ENCODE data around the gene SLC17A9. TPM values are rescaled to one million over a fixed set of nuclear protein-coding genes. Genes with fewer than 3 reads are reported as not detected.
A peak's percentile ranks its signal among the peaks of the same experiment; 100 is the strongest.

SLC17A9 gene
- total and polyA plus RNA-seq, 2 donors (not counting 1 experiment from before 2014, with no cell fraction given), result 33.0 to 141 TPM

DNA sequence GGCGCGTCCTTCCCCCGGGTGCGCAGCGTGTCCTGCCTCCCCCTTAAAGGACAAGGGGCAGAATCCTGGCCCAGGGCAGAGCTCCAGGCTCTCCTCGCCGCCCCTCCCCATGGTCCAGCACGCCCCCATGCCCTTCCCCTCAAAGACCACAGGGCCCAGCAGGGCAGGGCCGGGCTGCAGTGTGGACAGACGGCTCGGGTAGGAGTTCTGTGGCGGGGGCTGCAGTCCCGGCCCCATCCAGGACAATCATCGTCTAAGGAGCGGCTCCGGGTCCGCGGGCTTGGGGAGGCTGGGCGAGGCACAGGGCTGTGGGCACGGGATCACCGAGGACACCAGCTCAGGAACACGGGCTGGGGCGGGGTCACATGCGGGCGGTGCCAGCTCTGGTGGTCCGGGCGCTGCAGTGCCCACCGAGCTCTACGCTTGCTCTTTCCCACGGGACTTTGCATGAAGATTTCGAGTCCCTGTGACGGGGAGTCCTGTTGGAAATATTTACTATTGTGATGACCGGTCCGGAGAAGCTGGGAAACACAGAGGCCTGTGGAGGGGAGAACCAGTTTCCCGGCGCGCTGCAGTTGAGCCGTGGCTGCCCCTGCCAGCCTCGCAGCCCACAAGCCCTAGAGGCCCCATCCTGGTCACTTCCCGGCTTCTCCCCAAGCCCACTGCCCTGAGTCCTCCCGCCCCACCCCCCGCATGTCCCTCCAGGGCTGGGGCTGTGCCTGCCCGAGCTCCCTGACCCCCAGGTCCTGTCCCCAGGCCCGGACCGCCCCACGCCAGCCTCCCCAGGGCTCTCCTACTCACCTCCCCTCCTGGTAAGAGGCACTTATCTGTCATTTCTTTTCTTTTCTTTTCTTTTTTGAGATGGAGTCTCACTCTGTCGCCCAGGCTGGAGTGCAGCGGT is 20.6 kb downstream of the SLC17A9 start:
- no peak overlapping the region for H3K27ac ChIP-seq (ENCODE audit: low read length in 2 of 2)
- H3K27me3 ChIP-seq (replicated peaks in 1 of 4; ENCODE audit: control extremely low read depth in 1 of 4, control insufficient read depth in 3 of 4, insufficient read depth in 4 of 4, low read length in 3 of 4), result peaks cover 0 to 70% (median 29%) of the 10 kb centered on the region in 4 experiments
- H3K4me3 ChIP-seq (ENCODE audit: control extremely low read depth in 1 of 5, extremely low read depth in 1 of 5, insufficient read depth in 1 of 5, low read depth in 2 of 5, low read length in 4 of 5), result peak overlapping the region in 3 of 5 experiments; percentile 38 to 49 (median 45)
- peaks cover 42% of the 10 kb centered on the region for H3K27me3 Mint-ChIP-seq
- no peaks in the 10 kb centered on the region for H3K79me2 ChIP-seq (ENCODE audit: control insufficient read depth, insufficient read depth, low read length)
- peaks cover 38% of the 10 kb centered on the region for H3K4me1 Mint-ChIP-seq
- peak; percentile 43 for DNase-seq
- H3K9me3 Mint-ChIP-seq (ENCODE audit: insufficient read depth), result no peaks in the 10 kb centered on the region
- ChIA-PET POLR2A (interaction anchor here (0.9 to 1.7 kb wide), 4 partner anchors 19 to 73 kb away, joined by 3 to 12 read pairs (median 8); no protein-coding TSS in a partner anchor), CTCF (interaction anchor here (0.6 to 1.9 kb wide), 21 partner anchors 9 to 250 kb away, joined by 3 to 24 read pairs (median 4); partner anchors contain the start of gene SLC17A9)
- peak overlapping the region; percentile 10 for H3K4me3 Mint-ChIP-seq
- TF ChIP-seq, protein P1, sequence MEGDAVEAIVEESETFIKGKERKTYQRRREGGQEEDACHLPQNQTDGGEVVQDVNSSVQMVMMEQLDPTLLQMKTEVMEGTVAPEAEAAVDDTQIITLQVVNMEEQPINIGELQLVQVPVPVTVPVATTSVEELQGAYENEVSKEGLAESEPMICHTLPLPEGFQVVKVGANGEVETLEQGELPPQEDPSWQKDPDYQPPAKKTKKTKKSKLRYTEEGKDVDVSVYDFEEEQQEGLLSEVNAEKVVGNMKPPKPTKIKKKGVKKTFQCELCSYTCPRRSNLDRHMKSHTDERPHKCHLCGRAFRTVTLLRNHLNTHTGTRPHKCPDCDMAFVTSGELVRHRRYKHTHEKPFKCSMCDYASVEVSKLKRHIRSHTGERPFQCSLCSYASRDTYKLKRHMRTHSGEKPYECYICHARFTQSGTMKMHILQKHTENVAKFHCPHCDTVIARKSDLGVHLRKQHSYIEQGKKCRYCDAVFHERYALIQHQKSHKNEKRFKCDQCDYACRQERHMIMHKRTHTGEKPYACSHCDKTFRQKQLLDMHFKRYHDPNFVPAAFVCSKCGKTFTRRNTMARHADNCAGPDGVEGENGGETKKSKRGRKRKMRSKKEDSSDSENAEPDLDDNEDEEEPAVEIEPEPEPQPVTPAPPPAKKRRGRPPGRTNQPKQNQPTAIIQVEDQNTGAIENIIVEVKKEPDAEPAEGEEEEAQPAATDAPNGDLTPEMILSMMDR (IDR thresholded peaks at IDR 0.05), result no peak
- TF ChIP-seq EZH2 (IDR thresholded peaks at IDR 0.05; ENCODE audit: borderline replicate concordance, insufficient read depth, low read depth, low read length, poor library complexity, severe bottlenecking), result no peak
- WGBS (ENCODE audit: insufficient coverage), result 28% methylated on average over 44 of the region's 48 CpGs
- H2AFZ ChIP-seq (ENCODE audit: insufficient read depth, low read depth, low read length, poor library complexity, severe bottlenecking), result peak overlapping the region; percentile 71
- H3K9me3 ChIP-seq (ENCODE audit: control extremely low read depth in 1 of 3, control insufficient read depth in 2 of 3, insufficient read depth in 1 of 3, low read length in 2 of 3), result peaks cover 0 to 9% (median 0%) of the 10 kb centered on the region in 3 donors
- H4K20me1 ChIP-seq (ENCODE audit: control insufficient read depth, insufficient read depth, low read length, poor library complexity, severe bottlenecking), result no peaks in the 10 kb centered on the region
- no peaks in the 10 kb centered on the region for H3K36me3 ChIP-seq (replicated peaks in 1 of 2; ENCODE audit: control extremely low read depth in 1 of 2, control insufficient read depth in 1 of 2, extremely low read depth in 1 of 2, insufficient read depth in 2 of 2, low read length in 1 of 2)
- intact Hi-C loops (cut with micrococcal nuclease), result loop anchor here (1.0 kb wide), 4 partner anchors 19 to 83 kb away; no protein-coding TSS in a partner anchor
- H3K9ac ChIP-seq (ENCODE audit: low read length), result peak overlapping the region; percentile 17
- no peak overlapping the region for H3K27ac Mint-ChIP-seq
- H3K4me2 ChIP-seq (replicated peaks; ENCODE audit: low read depth, low read length, poor library complexity, severe bottlenecking), result peak overlapping the region; percentile 87
- no peak for ATAC-seq (ENCODE audit: low read depth)
- peaks cover 27 to 33% of the 10 kb centered on the region in 2 donors for H3K4me1 ChIP-seq (ENCODE audit: control insufficient read depth in 2 of 2, insufficient read depth in 2 of 2, low read length in 2 of 2)

Measured in B cell (primary cell).